Calu3 (cell line): ENCODE measurements around the gene FAM53C. TPM values are rescaled to one million over a fixed set of nuclear protein-coding genes. Genes with fewer than 3 reads are reported as not detected.

ENCODE experiments used
- BruUV-seq: library from RNA; stranded (reverse); fragments of 400-500 nt; replicated peaks from 2 replicates; lab custom pipeline; 2021; lab: Mats Ljungman, UMichigan
- CTCF ChIA-PET: fragments of 300-600 bp; sonication (Branson Sonifier 250); formaldehyde crosslinking; loops from one replicate; lab custom pipeline; 2022; ENCODE audit warnings: antibody characterized with exemption; lab: Charles Lee
- DNase-seq: peaks from one replicate; pipeline ENCODE4 v3.0.0; 2022
- H3K27ac Mint-ChIP-seq: one replicate; pipeline ENCODE4 v1.8.0; 2022; ENCODE audit warnings: mixed read lengths; ENCODE audit not compliant: unreplicated experiment
- H3K27me3 Mint-ChIP-seq: one replicate; pipeline ENCODE4 v1.8.0; 2022; ENCODE audit warnings: mixed read lengths; ENCODE audit not compliant: unreplicated experiment
- H3K36me3 Mint-ChIP-seq: one replicate; pipeline ENCODE4 v1.8.0; 2022; ENCODE audit warnings: mild to moderate bottlenecking, moderate library complexity, mixed read lengths; ENCODE audit not compliant: insufficient read depth, unreplicated experiment
- H3K4me1 Mint-ChIP-seq: one replicate; pipeline ENCODE4 v1.8.0; 2022; ENCODE audit warnings: mild to moderate bottlenecking, low read depth, mixed read lengths; ENCODE audit not compliant: unreplicated experiment
- H3K4me3 Mint-ChIP-seq: one replicate; pipeline ENCODE4 v1.8.0; 2022; ENCODE audit warnings: mild to moderate bottlenecking, low read depth, moderate library complexity, mixed read lengths; ENCODE audit not compliant: unreplicated experiment
- H3K9me3 Mint-ChIP-seq: one replicate; pipeline ENCODE4 v1.8.0; 2022; ENCODE audit warnings: low read depth, mixed read lengths; ENCODE audit not compliant: unreplicated experiment
- CTCF ChIP-seq: fragments of 200-600 bp; IDR thresholded peaks from one replicate; pipeline ENCODE4 v1.8.0; 2022; ENCODE audit warnings: antibody characterized with exemption; ENCODE audit not compliant: unreplicated experiment
- intact Hi-C: fragments of 100-400 bp; cut with micrococcal nuclease; formaldehyde crosslinking; loops from one replicate; pipeline ENCODE4 v1.10.0; 2022; ENCODE audit not compliant: unreplicated experiment
- total RNA-seq: library from RNA; stranded (reverse); gene quantifications from 2 replicates; pipeline ENCODE4 v1.2.3, GENCODE V29; 2022

FAM53C gene
- total RNA-seq, 1 experiment from 2014 or later = 36.1 TPM

- intact Hi-C loops = no loop called here
- Mint-ChIP-seq H3K27me3 (no peaks in the 10 kb centered on the region), H3K27ac (peak within 1 kb of the TSS; percentile 89), H3K4me1 (peaks cover 8% of the 10 kb centered on the region), H3K36me3 (peaks cover 30% of the 10 kb centered on the region), H3K4me3 (peak within 1 kb of the TSS; percentile 87), H3K9me3 (no peaks in the 10 kb centered on the region)
- CTCF ChIA-PET = interaction anchor here (0.6 to 2.2 kb wide), 7 partner anchors 13 to 154 kb away, joined by 3 to 29 read pairs (median 6); partner anchors contain the start of gene KDM3B
- DNase-seq = peak; percentile 99
- TF ChIP-seq CTCF = no peak
- BruUV-seq = no TSS peak
Observed at GRCh38 chr5:138331449-138332368, 6.4 kb upstream of the FAM53C start, which contains the start of gene CDC25C. Gene CDC25C, minus strand, starts transcription at chr5:138331804. Its CDS starts 624 bp downstream, at chr5:138331180.

- Mint-ChIP-seq H3K4me1 (peaks cover 19% of the 10 kb centered on the region), H3K9me3 (no peaks in the 10 kb centered on the region), H3K4me3 (no peak overlapping the region), H3K27ac (peak overlapping the region; percentile 16), H3K27me3 (no peaks in the 10 kb centered on the region), H3K36me3 (peaks cover 58% of the 10 kb centered on the region)
- CTCF ChIA-PET = interaction anchor here (1.7 kb wide), 1 partner anchor 17 kb away, joined by 9 read pairs; the partner anchor contains the start of gene KDM3B
- no peak for DNase-seq
- no peak for TF ChIP-seq CTCF
- intact Hi-C loops = loop anchor here (5.0 kb wide), 1 partner anchor 113 kb away; no protein-coding TSS in a partner anchor
- no TSS peak for BruUV-seq
Observed at GRCh38 chr5:138334867-138335447, 3.1 kb upstream of the FAM53C start.

- DNase-seq = peak; percentile 80
- Mint-ChIP-seq H3K9me3 (no peaks in the 10 kb centered on the region), H3K27ac (peak overlapping the region; percentile 99), H3K4me3 (peak overlapping the region; percentile 87), H3K36me3 (peaks cover 59% of the 10 kb centered on the region), H3K4me1 (peaks cover 10% of the 10 kb centered on the region), H3K27me3 (no peaks in the 10 kb centered on the region)
- TF ChIP-seq CTCF = no peak
- intact Hi-C loops = loop anchor here (5.0 kb wide), 1 partner anchor 115 kb away; no protein-coding TSS in a partner anchor
- CTCF ChIA-PET = interaction anchor here (0.6 to 3.6 kb wide), 2 partner anchors 16 to 832 kb away, joined by 5 to 54 read pairs; partner anchors contain the start of gene KDM3B
- BruUV-seq = TSS peak; percentile 97
Observed at GRCh38 chr5:138336952-138337684, 948 bp upstream of the FAM53C start.
